ENCODE results near the gene GPC6.

GRCh38 chr13:93724187-93724586, 497.6 kb downstream of the GPC6 start:
- TF ChIP-seq CTCF (IDR thresholded peaks at IDR 0.05): no peak
- no peak for TF ChIP-seq EZH2 (IDR thresholded peaks at IDR 0.05)

All from neural progenitor cell (in vitro differentiated cells).